Duodenal mucosa (tissue), 2 donors: Measurements from ENCODE around the gene TMEM9.

ENCODE experiments used
- H3K27ac ChIP-seq: one replicate; pipeline ENCODE4 v1.7.0; 2013; ENCODE audit warnings: low read depth, low read length
- H3K27me3 ChIP-seq, 2 donors: one replicate each; pipeline ENCODE4 v1.7.0; 2013; ENCODE audit warnings: low read length in 2 of 2, control low read depth in 1 of 2; ENCODE audit not compliant: insufficient read depth in 2 of 2, control insufficient read depth in 1 of 2
- H3K36me3 ChIP-seq, 2 donors: one replicate each; pipeline ENCODE4 v1.7.0; 2013; ENCODE audit warnings: low read length in 2 of 2, control low read depth in 1 of 2; ENCODE audit not compliant: insufficient read depth in 2 of 2, control insufficient read depth in 1 of 2
- H3K4me1 ChIP-seq, 2 donors: one replicate each; pipeline ENCODE4 v1.7.0; 2013; ENCODE audit warnings: low read length in 2 of 2, control low read depth in 1 of 2; ENCODE audit not compliant: insufficient read depth in 2 of 2, control insufficient read depth in 1 of 2
- H3K4me3 ChIP-seq, 2 donors: one replicate each; pipeline ENCODE4 v1.7.0; 2013; ENCODE audit warnings: low read length in 2 of 2, low read depth in 1 of 2
- H3K9ac ChIP-seq, 2 donors: one replicate each; pipeline ENCODE4 v1.7.0; 2013; ENCODE audit warnings: low read length in 2 of 2, low read depth in 1 of 2
- H3K9me3 ChIP-seq, 2 donors: one replicate each; pipeline ENCODE4 v1.7.0; 2013; ENCODE audit warnings: low read length in 2 of 2, control low read depth in 1 of 2; ENCODE audit not compliant: control insufficient read depth in 1 of 2

The TMEM9 gene

GRCh38 chr1:201096041-201096461 lies 58.2 kb downstream of the TMEM9 start:
- H3K27me3 ChIP-seq = peaks cover 0 to 3% of the 10 kb centered on the region in 2 donors
- H3K4me3 ChIP-seq = no peak overlapping the region
- H3K9ac ChIP-seq = no peak overlapping the region
- no peaks in the 10 kb centered on the region for H3K4me1 ChIP-seq
- H3K27ac ChIP-seq = no peak overlapping the region
- no peaks in the 10 kb centered on the region for H3K9me3 ChIP-seq
- H3K36me3 ChIP-seq = no peaks in the 10 kb centered on the region

DNA sequence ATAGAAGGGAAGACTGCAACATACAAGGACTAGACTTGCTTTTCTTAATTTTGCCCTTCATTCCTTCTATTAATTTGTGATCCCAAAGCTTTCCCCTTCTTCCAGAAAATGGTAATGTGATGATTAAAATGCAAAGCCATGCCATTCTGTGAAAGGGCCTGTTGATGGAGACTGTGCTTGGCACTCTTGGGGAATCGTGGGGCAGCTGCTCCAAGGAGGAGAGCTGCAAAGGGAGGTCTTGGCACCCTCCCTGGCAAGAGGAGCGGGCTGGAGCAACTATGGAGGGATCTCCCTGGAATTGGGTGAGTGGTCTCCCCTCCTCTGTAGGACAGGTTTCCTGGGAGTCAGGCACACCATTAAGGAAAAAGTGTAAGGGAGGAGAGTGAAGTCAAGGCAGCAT lies 58.7 kb downstream of the TMEM9 start:
- Histone ChIP-seq H3K27ac (no peak overlapping the region), H3K4me1 (no peaks in the 10 kb centered on the region), H3K9ac (no peak overlapping the region), H3K36me3 (no peaks in the 10 kb centered on the region), H3K27me3 (peaks cover 0 to 3% of the 10 kb centered on the region in 2 donors), H3K9me3 (no peaks in the 10 kb centered on the region), H3K4me3 (no peak overlapping the region)

DNA sequence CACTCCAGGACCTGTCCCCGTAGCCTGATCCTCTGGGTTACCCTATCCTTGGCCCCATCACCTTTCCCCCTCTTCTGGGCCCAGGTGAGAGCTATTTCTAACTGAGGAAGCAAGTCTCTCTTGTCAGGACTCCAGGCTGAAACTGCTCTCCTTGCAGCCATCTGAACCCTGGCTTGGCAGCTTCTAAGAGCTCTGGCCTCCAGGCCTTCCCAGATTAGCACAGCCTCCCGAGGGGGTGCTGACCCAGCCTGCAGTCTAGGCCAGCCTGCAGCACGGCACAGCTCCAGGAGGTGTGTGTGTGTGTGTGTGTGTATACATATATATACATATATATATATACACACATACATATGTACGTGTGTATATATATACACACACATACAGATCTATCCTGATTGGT lies 59.4 kb downstream of the TMEM9 start:
- no peak overlapping the region for H3K4me3 ChIP-seq
- no peak overlapping the region for H3K27ac ChIP-seq
- H3K36me3 ChIP-seq = no peaks in the 10 kb centered on the region
- no peak overlapping the region for H3K9ac ChIP-seq
- no peaks in the 10 kb centered on the region for H3K4me1 ChIP-seq
- no peaks in the 10 kb centered on the region for H3K9me3 ChIP-seq
- H3K27me3 ChIP-seq = peaks cover 0 to 3% of the 10 kb centered on the region in 2 donors

- Histone ChIP-seq H3K4me1 (no peaks in the 10 kb centered on the region), H3K36me3 (no peaks in the 10 kb centered on the region), H3K9me3 (no peaks in the 10 kb centered on the region), H3K4me3 (no peak overlapping the region), H3K27ac (no peak overlapping the region), H3K27me3 (peaks cover 0 to 3% of the 10 kb centered on the region in 2 donors), H3K9ac (no peak overlapping the region)
These were observed 60.3 kb downstream of the TMEM9 start for GRCh38 chr1:201093962-201094361.

GRCh38 chr1:201093561-201093960 lies 60.7 kb downstream of the TMEM9 start:
- Histone ChIP-seq H3K9ac (no peak overlapping the region), H3K4me1 (no peaks in the 10 kb centered on the region), H3K27ac (no peak overlapping the region), H3K36me3 (no peaks in the 10 kb centered on the region), H3K4me3 (no peak overlapping the region), H3K27me3 (peaks cover 0 to 3% of the 10 kb centered on the region in 2 donors), H3K9me3 (no peaks in the 10 kb centered on the region)

GRCh38 chr1:201092738-201093137 lies 61.5 kb downstream of the TMEM9 start:
- Histone ChIP-seq H3K4me3 (no peak overlapping the region), H3K36me3 (no peaks in the 10 kb centered on the region), H3K27me3 (peaks cover 0 to 3% of the 10 kb centered on the region in 2 donors), H3K27ac (no peak overlapping the region), H3K4me1 (no peaks in the 10 kb centered on the region), H3K9ac (no peak overlapping the region), H3K9me3 (no peaks in the 10 kb centered on the region)

- H3K27me3 ChIP-seq = no peaks in the 10 kb centered on the region
- no peaks in the 10 kb centered on the region for H3K4me1 ChIP-seq
- H3K9ac ChIP-seq = no peak overlapping the region
- H3K36me3 ChIP-seq = no peaks in the 10 kb centered on the region
- no peak overlapping the region for H3K4me3 ChIP-seq
- H3K9me3 ChIP-seq = no peaks in the 10 kb centered on the region
- H3K27ac ChIP-seq = no peak overlapping the region
These were observed 63.0 kb downstream of the TMEM9 start for GRCh38 chr1:201091256-201091655.

GRCh38 chr1:201090541-201090940 lies 63.7 kb downstream of the TMEM9 start:
- Histone ChIP-seq H3K27me3 (no peaks in the 10 kb centered on the region), H3K36me3 (no peaks in the 10 kb centered on the region), H3K9me3 (no peaks in the 10 kb centered on the region), H3K4me3 (no peak overlapping the region), H3K9ac (no peak overlapping the region), H3K27ac (no peak overlapping the region), H3K4me1 (no peaks in the 10 kb centered on the region)

- H3K9me3 ChIP-seq = no peaks in the 10 kb centered on the region
- H3K4me3 ChIP-seq = no peak overlapping the region
- peaks cover 0 to 4% of the 10 kb centered on the region in 2 donors for H3K27me3 ChIP-seq
- no peak overlapping the region for H3K9ac ChIP-seq
- H3K4me1 ChIP-seq = no peaks in the 10 kb centered on the region
- no peaks in the 10 kb centered on the region for H3K36me3 ChIP-seq
- H3K27ac ChIP-seq = no peak overlapping the region
These were observed 64.7 kb downstream of the TMEM9 start for GRCh38 chr1:201089596-201089995.

DNA sequence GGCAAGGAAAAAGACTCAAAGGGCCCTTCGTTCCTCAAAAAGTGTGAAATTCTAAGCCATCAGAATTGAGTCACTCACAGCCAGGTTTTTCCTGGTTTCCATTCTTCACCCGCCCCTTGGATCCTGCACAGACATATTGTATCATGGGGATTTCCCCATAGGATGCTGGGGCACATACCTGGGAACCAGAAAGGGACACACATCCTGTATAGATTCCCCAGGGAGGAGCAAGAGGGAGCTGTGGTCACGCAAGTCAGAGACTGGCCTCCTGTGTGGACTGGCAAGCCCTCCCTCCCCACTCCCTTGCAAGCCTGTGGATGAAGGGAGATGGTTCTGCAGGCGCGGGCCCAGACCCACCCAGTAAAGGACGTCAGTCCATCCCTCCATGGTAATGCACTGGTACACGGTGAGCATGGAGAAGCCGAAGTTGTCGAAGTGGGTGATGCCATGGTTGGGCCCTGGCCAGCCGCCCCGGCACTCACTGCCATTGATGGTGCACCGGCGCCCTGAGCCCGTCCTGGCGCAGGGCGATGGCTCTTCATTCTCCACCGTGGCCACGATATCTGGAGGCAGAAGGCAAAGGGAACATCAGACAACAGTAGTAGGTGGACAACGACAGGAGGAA lies 65.3 kb downstream of the TMEM9 start:
- Histone ChIP-seq H3K36me3 (no peaks in the 10 kb centered on the region), H3K9me3 (no peaks in the 10 kb centered on the region), H3K4me3 (no peak overlapping the region), H3K27ac (no peak overlapping the region), H3K27me3 (peaks cover 0 to 4% of the 10 kb centered on the region in 2 donors), H3K4me1 (no peaks in the 10 kb centered on the region), H3K9ac (no peak overlapping the region)

GRCh38 chr1:201088395-201088794 lies 65.9 kb downstream of the TMEM9 start:
- Histone ChIP-seq H3K9me3 (no peaks in the 10 kb centered on the region), H3K9ac (no peak overlapping the region), H3K27ac (no peak overlapping the region), H3K4me1 (no peaks in the 10 kb centered on the region), H3K4me3 (no peak overlapping the region), H3K27me3 (peaks cover 0 to 4% of the 10 kb centered on the region in 2 donors), H3K36me3 (no peaks in the 10 kb centered on the region)
